ENCODE data around the gene ZNF283. TPM values are rescaled to one million over a fixed set of nuclear protein-coding genes. Genes with fewer than 3 reads are reported as not detected.
"Not testable (repeated sequence)": the region's sequence is repeated elsewhere in the genome, so short reads cannot be mapped to it uniquely, and the experiment has no call there.

ZNF283 gene
- total RNA-seq, 2 donors from 2014 or later: 3.6 to 6.6 TPM

DNA sequence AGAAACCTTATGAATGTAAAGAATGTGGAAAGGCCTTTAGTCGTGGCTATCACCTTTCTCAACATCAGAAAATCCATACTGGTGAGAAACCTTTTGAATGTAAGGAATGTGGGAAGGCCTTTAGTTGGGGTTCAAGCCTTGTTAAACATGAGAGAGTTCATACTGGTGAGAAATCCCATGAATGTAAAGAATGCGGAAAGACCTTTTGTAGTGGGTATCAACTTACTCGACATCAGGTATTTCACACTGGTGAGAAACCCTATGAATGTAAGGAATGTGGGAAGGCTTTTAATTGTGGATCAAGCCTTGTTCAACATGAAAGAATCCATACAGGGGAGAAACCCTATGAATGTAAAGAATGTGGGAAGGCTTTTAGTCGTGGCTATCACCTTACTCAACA lies 20.8 kb downstream of the ZNF283 start:
- TF ChIP-seq POLR2A (IDR thresholded peaks at IDR 0.05): no peak
- TF ChIP-seq, protein P1, sequence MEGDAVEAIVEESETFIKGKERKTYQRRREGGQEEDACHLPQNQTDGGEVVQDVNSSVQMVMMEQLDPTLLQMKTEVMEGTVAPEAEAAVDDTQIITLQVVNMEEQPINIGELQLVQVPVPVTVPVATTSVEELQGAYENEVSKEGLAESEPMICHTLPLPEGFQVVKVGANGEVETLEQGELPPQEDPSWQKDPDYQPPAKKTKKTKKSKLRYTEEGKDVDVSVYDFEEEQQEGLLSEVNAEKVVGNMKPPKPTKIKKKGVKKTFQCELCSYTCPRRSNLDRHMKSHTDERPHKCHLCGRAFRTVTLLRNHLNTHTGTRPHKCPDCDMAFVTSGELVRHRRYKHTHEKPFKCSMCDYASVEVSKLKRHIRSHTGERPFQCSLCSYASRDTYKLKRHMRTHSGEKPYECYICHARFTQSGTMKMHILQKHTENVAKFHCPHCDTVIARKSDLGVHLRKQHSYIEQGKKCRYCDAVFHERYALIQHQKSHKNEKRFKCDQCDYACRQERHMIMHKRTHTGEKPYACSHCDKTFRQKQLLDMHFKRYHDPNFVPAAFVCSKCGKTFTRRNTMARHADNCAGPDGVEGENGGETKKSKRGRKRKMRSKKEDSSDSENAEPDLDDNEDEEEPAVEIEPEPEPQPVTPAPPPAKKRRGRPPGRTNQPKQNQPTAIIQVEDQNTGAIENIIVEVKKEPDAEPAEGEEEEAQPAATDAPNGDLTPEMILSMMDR (IDR thresholded peaks at IDR 0.05): no peak
- intact Hi-C loops (cut with DNase I): no loop called here
- no peak overlapping the region for H3K27ac ChIP-seq
- H3K4me3 ChIP-seq: no peak overlapping the region
- 89% methylated on average over 4 of the region's 4 CpGs for WGBS, 2 donors
- peaks cover 0 to 65% (median 9%) of the 10 kb centered on the region in 3 donors for H3K9me3 ChIP-seq
- ATAC-seq (no peak), DNase-seq (no peak)
- H3K36me3 ChIP-seq (replicated peaks in 1 of 2; ENCODE audit: insufficient read depth in 1 of 2, low read depth in 2 of 2): peaks cover 9 to 20% of the 10 kb centered on the region in 2 donors
- H3K4me1 ChIP-seq: no peaks in the 10 kb centered on the region
- no peaks in the 10 kb centered on the region for H3K27me3 ChIP-seq

DNA sequence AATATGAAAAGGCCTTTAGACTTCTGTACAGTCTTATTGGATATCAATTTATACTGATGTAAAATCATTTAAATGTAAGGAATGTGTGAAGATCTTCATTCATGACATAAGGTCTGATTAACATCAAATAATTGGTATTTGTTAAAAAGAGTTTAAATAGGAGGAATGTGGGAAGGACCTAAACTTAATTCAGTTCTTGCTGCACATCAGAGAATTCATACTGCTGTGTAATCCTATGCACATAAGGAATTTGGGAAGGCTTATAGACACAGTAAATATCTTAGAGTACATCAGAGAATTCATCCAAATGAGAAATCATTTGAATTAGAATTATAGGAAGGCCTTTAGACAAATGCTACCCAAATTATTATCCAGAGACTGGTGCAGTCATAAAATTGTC lies 21.7 kb downstream of the ZNF283 start:
- H3K9me3 ChIP-seq: peaks cover 0 to 66% (median 9%) of the 10 kb centered on the region in 3 donors
- H3K27me3 ChIP-seq: no peaks in the 10 kb centered on the region
- no peak for TF ChIP-seq POLR2A (IDR thresholded peaks at IDR 0.05)
- TF ChIP-seq, protein P1 (IDR thresholded peaks at IDR 0.05): no peak
- H3K36me3 ChIP-seq (replicated peaks in 1 of 2; ENCODE audit: insufficient read depth in 1 of 2, low read depth in 2 of 2): peaks cover 9 to 17% of the 10 kb centered on the region in 2 donors
- DNase-seq (no peak), ATAC-seq (no peak)
- intact Hi-C loops (cut with DNase I): no loop called here
- no peak overlapping the region for H3K27ac ChIP-seq
- no peak overlapping the region for H3K4me3 ChIP-seq
- H3K4me1 ChIP-seq: no peaks in the 10 kb centered on the region

DNA sequence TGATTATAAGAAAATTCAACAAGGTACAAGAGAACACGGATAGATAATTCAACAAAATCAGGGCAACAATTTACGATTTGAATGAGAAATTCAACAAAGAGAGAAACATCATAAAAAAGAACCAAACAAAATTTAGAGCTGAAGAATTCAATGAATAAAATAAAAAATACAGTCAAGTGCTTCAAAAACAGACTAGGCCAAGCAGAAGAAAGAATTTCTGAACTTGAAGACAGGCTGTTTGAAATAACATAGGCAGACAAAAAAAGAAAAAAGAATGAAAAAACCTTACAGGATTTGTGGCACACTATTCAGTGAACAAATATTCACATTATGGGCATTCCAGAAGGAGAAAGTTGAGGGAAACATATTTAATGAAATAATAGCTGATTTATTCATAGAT lies 31.1 kb downstream of the ZNF283 start:
- no peaks in the 10 kb centered on the region for H3K36me3 ChIP-seq (replicated peaks in 1 of 2; ENCODE audit: insufficient read depth in 1 of 2, low read depth in 2 of 2)
- no peak for ATAC-seq
- no peaks in the 10 kb centered on the region for H3K4me1 ChIP-seq
- no peak for DNase-seq
- TF ChIP-seq, protein P1 (IDR thresholded peaks at IDR 0.05): no peak
- no peak for TF ChIP-seq POLR2A (IDR thresholded peaks at IDR 0.05)
- 85 to 90% methylated on average over 2 of the region's 2 CpGs for WGBS, 2 donors
- no peak overlapping the region for H3K4me3 ChIP-seq
- no peak overlapping the region for H3K27ac ChIP-seq
- intact Hi-C loops (cut with DNase I): no loop called here
- H3K27me3 ChIP-seq: no peaks in the 10 kb centered on the region
- H3K9me3 ChIP-seq: peaks cover 0 to 57% (median 21%) of the 10 kb centered on the region in 3 donors

DNA sequence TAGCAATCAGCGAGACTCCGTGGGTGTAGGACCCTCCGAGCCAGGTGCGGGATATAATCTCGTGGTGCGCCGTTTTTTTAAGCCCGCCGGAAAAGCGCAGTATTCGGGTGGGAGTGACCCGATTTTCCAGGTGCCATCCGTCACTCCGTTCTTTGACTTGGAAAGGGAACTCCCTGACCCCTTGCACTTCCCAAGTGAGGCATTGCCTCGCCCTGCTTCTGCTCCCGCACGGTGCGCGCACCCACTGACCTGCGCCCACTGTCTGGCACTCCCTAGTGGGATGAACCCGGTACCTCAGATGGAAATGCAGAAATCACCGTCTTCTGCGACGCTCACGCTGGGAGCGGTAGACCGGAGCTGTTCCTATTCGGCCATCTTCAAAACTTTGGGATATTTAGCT lies 39.8 kb downstream of the ZNF283 start:
- H3K4me1 ChIP-seq; H3K4me3 ChIP-seq; ATAC-seq; DNase-seq; H3K36me3 ChIP-seq (replicated peaks in 1 of 2; ENCODE audit: insufficient read depth in 1 of 2, low read depth in 2 of 2); H3K27me3 ChIP-seq; intact Hi-C loops (cut with DNase I); H3K27ac ChIP-seq: not testable (repeated sequence)
- WGBS, 2 donors: 88 to 97% methylated on average over 28 of the region's 28 CpGs
- H3K9me3 ChIP-seq: peaks cover 0 to 17% (median 3%) of the 10 kb centered on the region in 3 donors

DNA sequence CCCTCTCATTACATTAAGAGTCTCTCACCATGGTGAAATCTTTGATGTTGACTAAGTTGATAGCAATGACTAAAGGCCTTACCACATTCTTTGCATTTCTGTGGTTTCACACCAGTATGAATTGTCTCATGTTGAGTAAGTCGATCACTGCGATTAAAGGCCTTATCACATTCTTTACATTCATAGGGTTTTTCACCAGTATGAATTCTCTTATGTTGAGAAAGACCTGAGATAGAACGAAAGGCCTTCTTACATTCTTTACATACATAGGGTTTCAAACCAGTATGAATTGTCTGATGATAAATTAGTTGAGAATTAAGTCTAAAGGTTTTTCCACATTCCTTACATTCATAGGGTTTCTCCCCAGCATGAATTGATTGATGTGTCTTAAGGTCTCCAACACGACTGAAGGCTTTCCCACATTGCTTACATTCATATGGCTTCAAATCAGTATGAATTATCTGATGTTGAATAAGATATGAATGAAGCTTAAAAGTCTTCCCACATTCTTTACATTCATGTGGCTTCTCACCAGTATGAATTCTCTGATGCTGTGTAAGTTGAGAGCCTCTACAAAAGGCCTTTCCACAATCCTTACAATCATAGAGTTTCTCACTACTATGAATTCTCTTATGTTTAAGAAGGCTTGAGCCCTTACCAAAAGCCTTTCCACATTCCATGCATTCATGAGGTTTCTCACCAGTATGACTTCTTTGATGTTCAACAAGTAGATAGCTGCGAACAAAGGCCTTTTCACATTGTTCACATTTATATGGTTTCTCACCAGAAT lies 45.6 kb downstream of the ZNF283 start:
- WGBS, 2 donors: 86 to 91% methylated on average over 5 of the region's 5 CpGs
- intact Hi-C loops (cut with DNase I): no loop called here
- H3K36me3 ChIP-seq (replicated peaks in 1 of 2; ENCODE audit: insufficient read depth in 1 of 2, low read depth in 2 of 2): no peaks in the 10 kb centered on the region
- DNase-seq (no peak), ATAC-seq (no peak)
- H3K4me3 ChIP-seq: no peak overlapping the region
- no peak for TF ChIP-seq POLR2A (IDR thresholded peaks at IDR 0.05)
- TF ChIP-seq, protein P1 (IDR thresholded peaks at IDR 0.05): no peak
- H3K27me3 ChIP-seq: no peaks in the 10 kb centered on the region
- H3K4me1 ChIP-seq: no peaks in the 10 kb centered on the region
- H3K9me3 ChIP-seq: peaks cover 0 to 26% (median 6%) of the 10 kb centered on the region in 3 donors
- H3K27ac ChIP-seq: no peak overlapping the region

Measured in body of pancreas (tissue), 4 donors.